ENCODE data around the gene PRR14L.
"Not testable (repeated sequence)": the region's sequence is repeated elsewhere in the genome, so short reads cannot be mapped to it uniquely, and the experiment has no call there.

The PRR14L gene

DNA sequence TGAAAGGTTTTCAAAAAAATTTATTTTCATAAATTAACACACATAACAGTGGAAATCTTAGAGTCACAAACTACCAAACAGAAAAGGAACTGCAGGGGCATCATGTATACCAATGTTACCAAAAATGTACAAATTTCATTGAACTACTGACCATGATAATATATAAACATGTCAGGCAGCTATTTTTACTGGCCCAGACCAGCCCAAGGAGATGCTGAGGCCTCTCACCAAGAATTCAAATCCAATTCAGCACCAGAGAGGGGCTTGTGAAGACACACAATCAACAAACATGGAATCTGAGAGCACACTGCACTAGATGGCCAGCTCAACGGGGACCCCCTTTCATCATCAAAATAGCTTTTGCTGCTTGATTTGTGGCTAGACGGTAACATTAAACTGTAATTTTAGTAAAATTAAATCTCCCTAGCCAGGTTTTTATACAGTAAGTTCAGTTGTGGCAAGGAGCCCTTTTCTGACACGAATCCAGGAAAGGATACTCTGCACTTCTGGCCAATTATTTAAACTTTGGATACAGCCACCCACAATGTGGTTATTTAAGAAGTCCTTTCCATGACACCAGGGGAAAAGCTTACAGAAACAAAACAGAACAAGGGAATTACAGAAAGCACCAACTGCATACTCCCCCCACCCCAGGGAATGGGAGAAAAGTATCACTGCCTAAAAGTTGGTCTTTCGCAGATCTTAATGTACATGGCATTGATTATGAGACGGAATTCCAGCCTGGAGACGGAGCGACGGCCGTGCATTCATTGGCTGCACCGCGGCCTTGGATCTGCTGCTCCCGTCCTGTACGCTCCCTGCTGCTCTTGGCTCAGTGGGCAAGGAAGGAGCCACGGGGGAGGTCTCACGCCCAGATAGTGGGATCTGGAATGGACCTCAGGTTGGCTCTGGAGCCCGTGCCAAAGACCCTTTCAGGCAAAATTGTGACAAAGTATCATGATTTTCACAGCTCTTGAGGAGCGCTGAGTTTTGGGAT is 68.3 kb downstream of the PRR14L start:
- DNase-seq, result no peak

DNA sequence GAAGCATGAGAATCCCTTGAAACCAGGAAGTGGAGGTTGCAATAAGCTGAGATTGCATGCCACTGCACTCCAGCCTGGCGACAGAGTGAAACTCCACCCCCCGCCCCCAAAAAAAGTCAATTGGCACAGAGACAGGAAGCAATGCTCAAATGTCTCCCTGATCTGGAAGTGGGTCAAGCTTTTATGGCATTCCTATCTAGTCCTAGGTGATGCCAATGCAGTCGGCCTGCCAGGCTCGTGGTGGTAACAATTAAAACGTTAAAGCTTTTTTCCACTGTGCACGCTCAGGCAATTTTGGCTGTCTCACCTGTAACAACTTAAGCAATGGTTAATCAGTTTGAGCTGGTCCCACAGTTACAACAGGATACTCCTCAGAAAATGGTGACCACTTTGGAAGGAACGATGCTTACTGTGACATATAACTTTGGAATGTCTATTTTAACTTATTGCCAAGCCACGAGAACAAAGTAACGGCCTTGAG is 69.0 kb downstream of the PRR14L start:
- DNase-seq, result no peak

DNA sequence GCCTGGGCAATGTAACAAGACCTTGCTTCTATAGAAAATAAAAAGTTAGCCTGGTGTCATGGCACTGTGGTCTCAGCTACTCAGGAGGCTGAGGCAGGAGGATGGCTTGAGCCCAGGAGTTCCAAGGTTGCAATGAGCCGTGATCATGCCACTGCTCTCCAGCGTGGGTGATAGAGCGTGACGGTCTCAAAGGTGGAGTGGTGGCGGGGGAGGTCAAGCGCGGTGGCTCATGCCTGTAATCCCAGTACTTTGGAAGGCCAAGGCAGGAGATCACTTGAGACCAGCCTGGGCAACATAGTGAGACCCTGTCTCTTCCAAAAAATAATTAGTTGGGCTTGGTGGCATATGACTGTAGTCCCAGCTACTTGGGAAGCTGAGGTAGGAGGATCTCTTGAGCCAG is 71.2 kb downstream of the PRR14L start:
- DNase-seq, result no peak

DNA sequence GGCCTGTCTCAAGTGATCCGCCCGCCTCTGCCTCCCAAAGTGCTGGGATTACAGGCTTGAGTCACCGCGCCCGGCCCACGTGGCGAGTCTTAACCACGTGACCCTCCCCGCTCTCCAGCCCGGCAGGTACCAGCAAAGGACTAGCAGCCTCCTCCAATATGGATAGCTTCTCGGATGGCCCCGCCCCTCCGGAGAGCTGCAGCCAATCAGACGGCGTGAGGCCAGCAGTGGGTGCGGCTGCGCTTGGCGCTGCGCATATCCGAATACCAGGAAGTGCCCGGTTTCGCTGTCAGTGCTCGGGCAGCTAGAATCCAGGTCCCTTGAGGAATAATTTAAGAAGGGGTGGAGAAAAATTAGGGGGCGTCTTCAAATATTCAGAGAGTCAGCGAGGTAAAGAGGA is 73.2 kb downstream of the PRR14L start:
- peak; percentile 96 for DNase-seq

DNA sequence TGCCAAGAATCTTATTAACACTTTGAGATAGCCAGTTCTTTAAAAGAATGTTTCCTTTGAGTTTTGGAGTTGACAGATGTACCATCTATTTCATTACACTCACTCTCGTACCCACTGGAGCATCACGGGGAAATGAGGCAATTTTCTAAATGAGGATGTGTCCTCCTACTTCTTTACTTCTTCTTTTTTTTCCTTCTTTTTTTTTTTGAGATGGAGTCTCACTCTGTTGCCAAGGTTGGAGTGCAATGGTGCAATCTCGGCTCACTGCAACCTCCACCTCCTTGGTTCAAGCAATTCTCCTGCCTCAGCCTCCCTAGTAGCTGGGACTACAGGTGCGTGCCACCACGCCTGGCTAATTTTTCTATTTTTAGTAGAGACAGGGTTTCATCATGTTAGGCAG is 75.7 kb downstream of the PRR14L start:
- DNase-seq, result not testable (repeated sequence)

DNA sequence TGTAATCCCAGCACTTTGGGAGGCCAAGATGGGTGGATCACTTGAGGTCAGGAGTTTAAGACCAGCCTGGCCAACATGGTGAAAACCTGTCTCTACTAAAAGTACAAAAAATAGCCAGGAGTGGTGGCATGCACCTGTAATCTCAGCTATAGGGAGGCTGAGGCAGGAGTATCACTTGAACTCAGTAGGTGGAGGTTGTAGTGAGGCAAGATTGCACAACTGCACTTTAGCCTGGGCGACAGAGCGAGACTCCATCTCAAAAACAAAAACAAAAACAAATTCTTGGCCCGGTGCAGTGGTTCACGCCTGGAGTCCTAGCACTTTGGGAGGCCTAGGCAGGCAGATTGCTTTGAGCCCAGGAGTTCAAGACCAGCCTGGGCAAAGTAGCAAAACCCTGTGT is 81.1 kb downstream of the PRR14L start:
- DNase-seq, result not testable (repeated sequence)

DNA sequence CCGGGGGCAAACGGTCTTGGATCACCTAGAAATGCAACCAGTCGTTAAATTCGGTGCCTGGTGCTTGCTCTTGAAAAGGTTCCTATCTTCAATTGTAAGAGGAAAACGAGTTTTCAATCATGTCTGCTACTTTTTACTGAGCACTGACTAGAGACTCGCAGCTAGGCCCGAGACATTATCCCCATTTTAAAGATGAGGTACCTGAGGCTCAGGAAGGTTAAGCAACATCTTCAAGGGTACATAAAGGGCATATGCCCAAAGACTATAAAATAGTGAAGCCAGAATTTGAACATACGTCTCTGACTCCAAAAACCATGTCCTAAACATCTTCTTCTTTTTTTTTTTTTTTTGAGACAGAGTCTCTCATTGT is 87.3 kb downstream of the PRR14L start:
- DNase-seq, result no peak

DNA sequence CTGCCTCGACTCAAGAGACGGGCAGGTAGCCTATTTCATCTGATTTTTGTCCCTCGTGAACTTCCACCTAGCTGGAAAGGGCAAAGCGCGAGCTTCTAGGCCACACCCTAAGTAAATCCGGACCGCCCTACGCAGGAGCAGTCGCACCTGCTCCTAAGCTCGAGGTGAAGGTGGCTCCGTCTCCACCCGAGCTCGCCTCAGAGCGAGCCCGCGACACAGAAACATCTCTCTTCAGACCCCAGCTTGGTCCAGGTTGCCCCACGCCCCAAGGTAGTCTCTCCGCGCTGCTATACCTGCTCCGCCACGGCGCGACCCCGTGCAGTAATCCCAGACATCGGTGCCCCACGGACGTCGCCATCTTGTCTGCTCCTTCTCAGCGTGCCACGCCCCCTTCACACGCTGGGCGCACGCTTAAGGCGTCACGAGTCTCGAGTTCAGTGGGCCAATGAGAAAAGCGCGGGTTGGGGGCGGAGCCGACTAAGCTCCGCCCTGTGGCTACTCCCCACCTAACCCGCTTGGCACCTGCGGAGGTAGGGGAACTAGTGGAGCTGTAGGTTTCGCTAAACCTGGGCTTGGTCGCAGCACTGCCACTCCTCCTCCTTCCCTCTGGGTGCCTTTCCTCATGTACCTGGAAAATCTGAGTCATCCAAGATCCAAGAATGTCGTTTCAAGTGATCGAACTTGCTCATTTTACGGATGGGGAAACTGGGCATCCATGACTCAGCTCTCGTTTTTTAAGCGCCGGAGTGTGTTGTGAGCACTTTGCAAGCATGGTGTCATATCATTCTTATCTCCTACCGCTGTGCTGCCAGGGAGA is 87.9 kb downstream of the PRR14L start, which contains the start of gene PISD:
TSS of gene PISD (minus strand) at position 365 of the 817 bp plus-strand sequence. CDS start at position 358, 7 bp downstream.
- peak; percentile 95 for DNase-seq

DNA sequence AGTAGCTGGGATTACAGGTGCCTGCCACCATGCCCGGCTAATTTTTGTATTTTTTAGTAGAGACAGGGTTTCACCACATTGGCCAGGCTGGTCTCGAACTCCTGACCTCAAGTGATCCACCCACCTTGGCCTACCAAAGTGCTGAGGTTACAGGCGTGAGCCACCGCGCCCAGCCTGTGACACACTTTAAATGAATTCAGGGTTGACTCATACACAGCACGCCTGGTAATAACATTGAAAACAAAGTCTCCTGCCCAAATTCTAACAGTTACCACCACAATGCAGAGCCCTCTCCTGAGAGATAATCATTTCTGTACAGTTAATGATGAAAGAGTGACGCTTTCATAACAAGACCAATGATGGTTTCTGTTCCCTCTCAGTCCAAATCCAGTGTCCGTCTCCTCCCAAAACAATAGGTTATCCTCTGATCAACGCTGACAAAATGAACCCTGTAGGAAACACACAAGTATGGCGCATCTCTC is 89.0 kb downstream of the PRR14L start:
- peak; percentile 24 for DNase-seq

DNA sequence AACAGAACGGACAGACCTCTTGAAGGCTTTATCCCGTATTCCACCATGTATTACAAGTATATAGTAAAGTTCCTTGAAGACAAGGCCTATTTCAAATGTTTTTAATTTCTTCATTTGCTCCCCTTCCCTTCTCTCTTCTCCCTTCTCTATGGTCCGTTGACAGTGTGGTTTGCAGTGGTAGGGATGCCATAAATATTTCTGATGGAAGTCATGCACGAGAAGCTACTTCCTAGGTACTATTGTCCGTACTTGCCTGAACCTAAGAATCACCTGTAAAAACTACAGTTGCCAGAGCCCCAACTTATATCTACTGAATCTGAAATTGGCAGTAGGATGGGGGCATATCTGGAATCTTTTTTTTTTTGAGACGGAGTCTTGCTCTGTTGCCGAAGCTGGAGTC is 90.7 kb downstream of the PRR14L start:
- DNase-seq, result no peak

DNA sequence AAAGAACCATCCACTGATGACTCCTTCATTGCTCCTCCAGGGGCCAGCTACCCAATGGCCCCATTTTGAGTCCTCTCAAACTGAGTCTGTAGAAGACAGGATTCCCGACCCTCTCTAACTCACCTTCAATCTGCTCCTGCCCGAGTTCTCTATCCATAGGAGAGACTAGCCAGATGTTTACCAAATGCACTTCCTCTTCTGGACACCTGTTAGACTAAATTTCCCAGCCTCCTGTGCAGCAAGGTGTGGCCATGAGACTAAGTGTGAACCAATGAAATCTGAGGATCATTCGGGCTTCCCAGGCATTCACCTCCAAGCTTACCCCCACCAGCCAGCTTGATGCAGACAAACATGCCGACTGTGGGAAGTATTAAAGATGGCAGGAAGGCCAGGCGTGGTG is 95.5 kb downstream of the PRR14L start:
- DNase-seq, result no peak

DNA sequence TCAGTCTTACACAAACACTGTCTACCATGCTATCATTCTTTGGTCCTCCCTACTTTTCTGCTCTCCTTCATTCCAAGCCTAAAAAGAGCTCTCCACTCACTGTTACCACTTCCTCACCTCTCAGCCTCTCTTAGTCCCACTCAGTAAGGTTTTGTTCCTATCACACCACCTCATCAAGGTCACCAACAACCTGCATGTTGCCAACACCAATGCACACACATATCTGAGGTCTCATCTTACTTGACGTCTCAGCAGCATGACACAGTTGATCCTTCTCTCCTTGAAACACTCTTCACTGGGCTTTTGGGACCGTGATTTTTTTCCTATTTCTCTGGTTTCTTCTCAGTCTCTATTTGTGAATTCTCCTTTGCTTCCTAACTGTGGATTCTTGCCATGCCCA is 96.0 kb downstream of the PRR14L start:
- DNase-seq, result no peak

DNA sequence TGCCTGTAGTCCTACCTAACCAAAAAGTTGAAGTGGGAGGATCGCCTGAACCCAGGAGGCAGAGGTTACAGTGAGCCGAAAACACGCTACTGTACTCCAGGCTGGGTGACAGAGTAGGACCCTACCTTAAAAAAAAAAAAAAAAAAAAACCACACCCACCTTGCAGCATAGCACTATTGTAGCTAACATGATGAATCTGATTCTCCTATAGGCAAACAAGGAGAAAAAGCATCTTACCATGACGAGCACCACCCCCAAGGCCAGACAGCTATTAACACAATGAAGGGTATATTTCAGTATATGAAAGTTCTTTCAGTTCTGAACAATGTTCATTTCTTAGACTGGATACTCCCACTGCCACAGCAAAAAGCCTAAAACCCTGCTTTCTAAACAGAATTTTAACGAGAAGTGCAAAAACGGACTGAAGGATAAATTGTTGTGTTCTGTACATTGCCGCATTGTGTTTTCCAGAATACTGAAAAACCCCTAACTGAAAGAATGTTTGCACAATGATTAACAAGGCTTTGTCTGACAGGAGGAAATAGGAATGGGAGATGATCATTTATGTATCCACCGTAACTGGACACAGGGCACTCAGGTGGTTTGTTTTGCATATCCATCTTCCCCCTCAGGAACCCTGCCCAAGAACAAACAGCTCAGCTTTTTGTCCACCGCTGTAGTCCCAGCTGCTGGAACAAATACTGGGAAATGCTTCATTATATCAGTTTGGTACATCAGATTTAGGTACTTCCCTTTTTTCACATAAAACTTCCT is 96.8 kb downstream of the PRR14L start:
- no peak for DNase-seq

DNA sequence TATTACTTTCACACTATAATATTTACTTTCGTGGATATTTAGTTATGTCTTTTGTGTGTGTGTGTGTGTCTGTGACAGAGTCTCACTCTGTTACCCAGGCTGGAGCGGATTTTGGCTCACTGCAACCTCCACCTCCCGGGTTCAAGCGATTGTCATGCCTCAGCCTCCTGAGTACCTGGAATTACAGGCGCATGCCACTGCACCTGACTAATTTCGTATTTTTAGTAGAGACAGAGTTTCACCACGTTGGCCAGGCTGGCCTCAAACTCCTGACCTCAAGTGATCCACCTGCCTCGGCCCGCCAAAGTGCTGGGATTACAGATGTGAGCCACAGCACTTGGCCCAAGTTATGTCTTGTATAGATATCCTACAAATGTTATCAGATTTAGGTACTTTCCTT is 97.8 kb downstream of the PRR14L start:
- no peak for DNase-seq

DNA sequence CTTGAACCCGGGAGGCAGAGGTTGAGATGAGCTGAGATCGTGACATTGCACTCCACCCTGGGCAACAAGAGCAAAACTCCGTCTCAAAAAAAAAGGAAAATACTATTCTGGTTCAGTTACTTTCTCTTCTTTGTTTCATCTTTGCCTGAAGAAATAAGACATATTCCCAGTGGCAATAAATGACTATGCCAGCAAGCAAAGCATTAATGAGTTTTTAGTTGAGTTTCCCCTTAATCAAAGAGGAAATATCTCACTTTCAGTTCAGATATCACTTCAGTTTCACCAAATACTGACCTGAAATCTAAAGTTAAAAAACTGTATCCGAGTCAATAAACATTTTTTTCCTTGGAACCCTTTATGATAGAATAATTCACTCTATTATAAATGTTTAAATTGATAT is 98.3 kb downstream of the PRR14L start:
- DNase-seq, result no peak

DNA sequence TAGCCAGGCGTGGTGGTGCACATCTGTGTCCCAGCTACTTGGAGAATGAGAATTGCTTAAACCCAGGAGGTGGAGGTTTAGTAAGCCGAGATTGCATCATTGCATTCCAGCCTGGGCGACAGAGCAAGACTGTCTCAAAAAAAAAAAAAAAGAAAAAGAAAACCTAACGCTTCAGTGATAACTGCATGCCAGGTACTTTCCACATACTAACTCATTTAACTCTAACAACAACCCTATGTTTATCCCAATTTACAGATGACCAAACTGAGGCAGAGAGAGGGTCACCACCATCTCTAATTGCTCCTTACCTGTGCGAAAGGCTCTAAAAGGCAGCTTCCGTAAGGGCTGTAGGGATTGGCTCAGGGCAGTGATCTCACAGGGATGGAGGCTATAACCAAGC is 99.5 kb downstream of the PRR14L start:
- DNase-seq, result no peak

DNA sequence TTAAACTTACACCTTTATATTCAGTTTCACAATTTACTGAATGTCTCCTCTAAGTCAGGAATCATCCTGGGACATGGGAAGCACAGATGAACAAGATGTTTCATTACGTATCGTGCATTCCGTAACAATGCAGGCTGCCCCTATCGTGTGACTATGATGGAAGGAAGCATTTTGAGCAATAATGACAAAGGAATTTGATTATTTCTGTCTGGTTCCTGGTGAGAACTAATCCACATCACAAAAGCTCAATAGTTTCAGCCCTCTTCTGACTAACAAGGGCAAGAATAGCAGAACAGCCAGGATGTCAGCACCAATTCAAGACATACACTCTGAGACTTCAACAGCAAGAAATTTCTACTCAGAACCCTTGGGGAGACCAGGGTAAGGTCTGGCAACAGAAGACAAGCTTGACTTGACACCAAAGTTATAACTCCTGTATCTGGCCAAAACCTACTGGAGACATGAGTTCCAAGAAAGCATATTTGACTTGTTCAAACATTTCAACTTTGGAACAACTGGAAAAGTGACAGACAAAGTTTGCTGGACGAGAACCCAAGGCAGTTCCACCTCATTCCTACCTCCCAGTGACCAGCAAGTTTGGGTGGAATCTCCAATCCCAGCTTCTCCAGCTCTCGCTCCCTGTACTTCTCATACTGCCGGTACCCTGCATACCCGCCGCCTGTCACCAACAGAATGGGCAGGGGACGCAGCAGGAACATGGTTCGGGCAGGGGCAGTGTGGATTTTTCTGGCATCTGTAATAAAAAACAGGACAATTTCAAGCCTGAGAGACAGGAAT is 102.2 kb downstream of the PRR14L start:
- DNase-seq, result no peak

DNA sequence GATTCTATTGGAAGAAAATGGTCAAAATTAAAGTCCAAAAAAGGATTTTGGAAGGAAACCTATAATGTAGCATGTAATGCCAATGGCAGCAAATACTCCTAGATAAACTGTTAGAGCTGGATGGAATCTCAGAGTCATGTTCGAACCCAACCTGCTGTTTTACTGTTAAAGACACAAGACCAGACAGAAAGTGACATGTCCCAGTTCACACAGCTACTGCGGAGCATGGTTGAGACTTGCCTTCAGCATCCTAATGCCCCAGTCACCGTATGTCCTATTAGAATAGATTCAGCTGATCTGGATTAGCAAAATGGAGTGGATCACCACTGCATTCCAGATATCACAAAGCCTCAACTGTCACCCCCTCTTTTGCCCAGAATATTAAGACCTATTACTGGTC is 102.9 kb downstream of the PRR14L start:
- DNase-seq, result no peak

DNA sequence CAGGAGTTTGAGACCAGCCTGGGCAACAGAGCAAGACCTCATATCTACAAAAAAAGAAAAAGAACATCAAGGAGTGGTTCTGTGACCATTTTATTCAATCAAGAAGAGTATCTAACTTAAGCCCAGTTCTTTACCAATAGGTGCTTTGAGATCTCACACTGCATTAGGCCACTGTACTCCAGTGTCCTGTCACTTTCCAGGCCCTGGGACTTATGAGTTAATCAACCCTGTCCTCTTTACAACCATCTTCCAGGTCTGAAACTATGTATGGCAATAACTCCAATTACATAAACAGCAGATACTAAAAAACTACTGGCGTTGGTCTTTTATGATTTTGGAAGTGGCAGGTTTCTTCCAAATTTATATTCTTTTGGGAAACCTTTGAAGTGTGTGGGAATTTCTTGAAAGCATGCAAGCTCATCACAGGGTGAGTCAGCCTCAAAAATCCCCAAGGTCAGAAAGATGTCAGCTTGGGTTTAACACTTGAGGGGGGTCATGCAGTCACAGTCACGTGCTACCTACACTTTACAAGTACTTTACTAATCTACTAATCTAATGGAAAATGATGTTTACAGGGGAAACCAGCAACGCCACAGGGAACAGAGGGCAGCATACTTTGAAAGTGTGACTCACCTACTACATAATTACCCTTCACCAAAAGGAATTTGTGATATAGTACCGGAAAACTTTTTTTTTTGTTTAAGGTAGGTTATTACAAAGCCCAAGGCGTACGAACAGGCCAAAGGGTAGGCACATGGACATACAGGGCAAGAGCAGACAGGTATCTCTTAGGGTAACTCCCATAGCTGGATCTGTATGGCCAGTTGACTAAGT is 103.5 kb downstream of the PRR14L start:
- DNase-seq, result no peak

DNA sequence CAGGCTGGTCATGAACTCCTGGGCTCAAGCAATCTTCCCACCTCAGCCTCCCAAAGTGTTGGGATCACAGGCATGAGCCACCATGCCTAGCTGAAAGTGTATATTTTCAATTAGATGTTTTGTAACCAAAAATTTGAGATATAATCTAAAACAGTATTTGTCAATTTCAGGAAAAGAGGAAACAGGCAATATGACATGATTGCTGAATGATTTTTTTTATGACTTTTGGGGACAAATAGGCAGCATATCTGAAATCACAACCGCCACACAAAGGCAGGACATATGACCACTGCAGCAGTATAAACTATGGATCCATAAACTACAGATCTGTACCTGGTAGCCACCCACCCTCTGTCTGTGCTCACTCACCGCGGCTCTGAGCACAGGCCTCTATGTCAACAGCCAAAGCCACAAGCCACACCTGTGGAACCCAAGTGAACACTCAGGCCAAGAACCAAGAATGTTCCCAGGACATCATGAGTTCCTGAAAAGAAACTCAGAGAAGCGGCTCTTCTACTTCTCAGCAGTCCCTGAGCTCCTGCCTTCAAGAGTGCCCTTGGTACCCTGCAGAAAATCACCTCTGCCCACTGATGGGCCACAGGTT is 110.4 kb downstream of the PRR14L start:
- no peak for DNase-seq
